Muscle of back (tissue), 13 donors: ENCODE measurements around the gene ZNF570. TPM values are rescaled to one million over a fixed set of nuclear protein-coding genes. Genes with fewer than 3 reads are reported as not detected.
A peak's percentile ranks its signal among the peaks of the same experiment; 100 is the strongest.

Experiments
- DNase-seq, 3 donors: peaks; one replicate each; pipeline versions ENCODE4 v3.0.0 to v3.0.0-alpha.2; 2013
- long read RNA-seq, 9 donors: transcript quantifications; one replicate each; lab custom pipeline, GENCODE V29; 2026
- polyA plus RNA-seq, 10 donors: library from polyadenylated mRNA; unstranded; fragments of 120-200 nt; gene quantifications; one replicate each; pipeline ENCODE4 v1.2.1, GENCODE V29; 2013; ENCODE audit not compliant: insufficient read length in 10 of 10

ZNF570 gene
- 1 to 10 TPM; 5.5 to 7.8 (median 6.7) TPM for polyA plus RNA-seq
- long read RNA-seq, donor 1, full-length matches to known transcripts = 2 of 2 reads
- long read RNA-seq, donor 1, partial matches to known transcripts = 0 of 2 reads
- long read RNA-seq, donor 1, other reads (novel, unspliced or antisense) = 0 of 2 reads
- long read RNA-seq, donor 2 = 0 reads
- long read RNA-seq, donor 3 = 0 reads
- long read RNA-seq, donor 4, full-length matches to known transcripts = 1 of 1 reads
- long read RNA-seq, donor 4, partial matches to known transcripts = 0 of 1 reads
- long read RNA-seq, donor 4, other reads (novel, unspliced or antisense) = 0 of 1 reads
- long read RNA-seq, donor 5, full-length matches to known transcripts = 4 of 4 reads
- long read RNA-seq, donor 5, partial matches to known transcripts = 0 of 4 reads
- long read RNA-seq, donor 5, other reads (novel, unspliced or antisense) = 0 of 4 reads
- long read RNA-seq, donor 6, full-length matches to known transcripts = 2 of 2 reads
- long read RNA-seq, donor 6, partial matches to known transcripts = 0 of 2 reads
- long read RNA-seq, donor 6, other reads (novel, unspliced or antisense) = 0 of 2 reads
- long read RNA-seq, donor 7, full-length matches to known transcripts = 2 of 2 reads
- long read RNA-seq, donor 7, partial matches to known transcripts = 0 of 2 reads
- long read RNA-seq, donor 7, other reads (novel, unspliced or antisense) = 0 of 2 reads
- long read RNA-seq, donor 8, full-length matches to known transcripts = 1 of 1 reads
- long read RNA-seq, donor 8, partial matches to known transcripts = 0 of 1 reads
- long read RNA-seq, donor 8, other reads (novel, unspliced or antisense) = 0 of 1 reads
- long read RNA-seq, donor 9 = 0 reads

GRCh38 chr19:37468961-37469777, at the start of gene ZNF570:
TSS of gene ZNF570 (plus strand) at chr19:37469356. CDS start at chr19:37470355, 999 bp downstream.
- DNase-seq = peak; percentile 88 to 97 (median 93)

- no peak for DNase-seq
Measured at GRCh38 chr19:37452500-37453245, 16.5 kb upstream of the ZNF570 start.

- DNase-seq = no peak
Measured at GRCh38 chr19:37466277-37466797, 2.8 kb upstream of the ZNF570 start.

GRCh38 chr19:37466798-37467607, 2.2 kb upstream of the ZNF570 start, which contains the start of gene ZNF569:
TSS of gene ZNF569 (minus strand) at chr19:37467444. CDS start at chr19:37444921, 22,523 bp downstream.
- peak; percentile 94 to 98 (median 95) for DNase-seq

GRCh38 chr19:37467608-37468090, 1.5 kb upstream of the ZNF570 start:
- no peak for DNase-seq

- peak in 1 of 3 donors; percentile 3 for DNase-seq
Measured at GRCh38 chr19:37470216-37470615, 1.1 kb downstream of the ZNF570 start.

- no peak for DNase-seq
Measured at GRCh38 chr19:37472165-37472564, 3.0 kb downstream of the ZNF570 start.

GRCh38 chr19:37484406-37485168, 15.4 kb downstream of the ZNF570 start:
- no peak for DNase-seq

- DNase-seq = no peak
Measured at GRCh38 chr19:37492213-37492612, 23.1 kb downstream of the ZNF570 start.

GRCh38 chr19:37505958-37506386, 36.8 kb downstream of the ZNF570 start:
- DNase-seq = no peak

- peak; percentile 83 to 96 (median 87) for DNase-seq
Measured at GRCh38 chr19:37506387-37507166, 37.4 kb downstream of the ZNF570 start, which contains the start of gene ZNF793. TSS of gene ZNF793 (plus strand) at chr19:37506939. CDS start at chr19:37523440, 16,501 bp downstream.

- DNase-seq = no peak
Measured at GRCh38 chr19:37507167-37507464, 38.0 kb downstream of the ZNF570 start.

- no peak for DNase-seq
Measured at GRCh38 chr19:37511186-37511585, 42.0 kb downstream of the ZNF570 start.

GRCh38 chr19:37511821-37512220, 42.7 kb downstream of the ZNF570 start:
- no peak for DNase-seq

GRCh38 chr19:37513397-37513796, 44.2 kb downstream of the ZNF570 start:
- DNase-seq = no peak

GRCh38 chr19:37519890-37520289, 50.7 kb downstream of the ZNF570 start:
- no peak for DNase-seq

GRCh38 chr19:37537391-37537947, 68.3 kb downstream of the ZNF570 start:
- DNase-seq = no peak
